ENCODE measurements around the gene LCOR. TPM values are rescaled to one million over a fixed set of nuclear protein-coding genes. Genes with fewer than 3 reads are reported as not detected.
A peak's percentile ranks its signal among the peaks of the same experiment; 100 is the strongest.

LCOR gene
- total and polyA plus RNA-seq, 9 of the 15 experiments (the other 6 are each of a cell fraction or from before 2014, with no cell fraction given) = 3.6 to 25.2 (median 14.4) TPM

- TF ChIP-seq MIER1 (IDR thresholded peaks at IDR 0.05; ENCODE audit: low read depth) (no peak), SMARCE1 (IDR thresholded peaks at IDR 0.05) (no peak), ZBTB49 (CRISPR knock-in tag; IDR thresholded peaks at IDR 0.05; ENCODE audit: borderline replicate concordance) (no peak), THAP7 (CRISPR knock-in tag; IDR thresholded peaks at IDR 0.05) (no peak), ELF1 (tag; IDR thresholded peaks at IDR 0.05) (no peak), ZNF655 (CRISPR knock-in tag; IDR thresholded peaks at IDR 0.05) (no peak), KLF1 (tag; IDR thresholded peaks at IDR 0.05) (no peak), C11orf30 (IDR thresholded peaks at IDR 0.05; ENCODE audit: low read depth) (no peak), ZFP1 (CRISPR knock-in tag; IDR thresholded peaks at IDR 0.05) (no peak), ZNF644 (tag; IDR thresholded peaks at IDR 0.05; ENCODE audit: low read depth) (no peak), DEAF1 (CRISPR knock-in tag; IDR thresholded peaks at IDR 0.05) (no peak), PRPF4 (IDR thresholded peaks at IDR 0.05; ENCODE audit: insufficient read depth, low read depth, low read length, poor library complexity, severe bottlenecking) (no peak), ZKSCAN3 (CRISPR knock-in tag; IDR thresholded peaks at IDR 0.05) (no peak), MEF2A (IDR thresholded peaks at IDR 0.05; ENCODE audit: control insufficient read depth, low read depth, low read length) (no peak), GMEB1 (CRISPR knock-in tag; IDR thresholded peaks at IDR 0.05) (no peak), L3MBTL2 (IDR thresholded peaks at IDR 0.05) (no peak), TCF3 (CRISPR knock-in tag; IDR thresholded peaks at IDR 0.05) (peak; percentile 36), CBFA2T3 (IDR thresholded peaks at IDR 0.05) (peak; percentile 69), ZNF253 (CRISPR knock-in tag; conservative IDR thresholded peaks at IDR 0.05) (no peak), SAFB (IDR thresholded peaks at IDR 0.05; ENCODE audit: borderline replicate concordance, low read depth, low read length) (no peak)
These were observed 26.6 kb downstream of the LCOR start (continued) for GRCh38 chr10:96858706-96859050.
